ENCODE measurements around the gene PURB.
"Not testable (repeated sequence)": the region's sequence is repeated elsewhere in the genome, so short reads cannot be mapped to it uniquely, and the experiment has no call there.

PURB gene

GRCh38 chr7:44885394-44886317, at the start of gene PURB:
Gene PURB, minus strand, starts transcription at chr7:44885530. Its CDS starts 182 bp downstream, at chr7:44885348.
- peak; percentile 98 for DNase-seq

- no peak for DNase-seq
Observed at GRCh38 chr7:44935016-44935415, 49.7 kb upstream of the PURB start.

- not testable (repeated sequence) for DNase-seq
Observed at GRCh38 chr7:44934510-44934909, 49.2 kb upstream of the PURB start.

GRCh38 chr7:44930921-44931320, 45.6 kb upstream of the PURB start:
- DNase-seq: no peak

- DNase-seq: no peak
Observed at GRCh38 chr7:44922351-44922694, 37.0 kb upstream of the PURB start.

- DNase-seq: peak; percentile 100
Observed at GRCh38 chr7:44921607-44922350, 36.4 kb upstream of the PURB start.

DNA sequence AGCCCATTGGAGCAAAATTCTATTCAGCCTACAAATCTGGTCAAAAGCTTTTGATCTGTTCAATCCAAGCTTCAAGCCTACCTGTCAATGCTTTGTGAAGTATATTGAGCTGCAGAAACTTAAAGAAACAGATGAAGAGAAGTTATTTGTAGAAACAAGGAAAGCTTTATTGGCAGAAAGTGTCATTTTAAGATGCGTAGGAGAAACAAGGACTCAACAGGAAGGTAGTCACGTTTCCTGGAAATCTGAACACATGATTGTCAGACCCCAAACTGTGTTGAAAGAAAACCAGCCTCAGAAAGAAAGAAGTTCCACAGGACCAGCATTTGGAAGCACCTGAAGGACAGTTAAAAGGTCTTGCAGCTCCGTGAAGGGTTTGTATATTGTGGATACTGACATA, 34.8 kb upstream of the PURB start:
- no peak for DNase-seq

DNA sequence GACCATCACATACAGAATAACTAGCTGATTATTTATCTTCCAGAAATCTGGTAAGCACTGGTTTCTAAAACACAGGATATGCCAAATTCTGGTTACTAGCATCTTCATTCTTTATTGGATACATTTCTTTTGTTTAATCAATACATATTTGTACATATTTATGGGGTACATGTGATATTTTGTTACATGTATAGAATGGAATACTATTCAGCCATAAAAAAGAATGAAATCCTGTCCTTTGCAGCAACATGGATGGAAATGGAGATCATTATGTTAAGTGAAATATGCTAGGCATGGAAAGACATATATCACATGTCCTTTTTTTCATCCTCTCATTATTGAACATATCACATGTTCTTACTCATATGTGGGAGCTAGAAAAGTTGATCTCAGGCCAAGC, 32.7 kb upstream of the PURB start:
- no peak for DNase-seq

DNA sequence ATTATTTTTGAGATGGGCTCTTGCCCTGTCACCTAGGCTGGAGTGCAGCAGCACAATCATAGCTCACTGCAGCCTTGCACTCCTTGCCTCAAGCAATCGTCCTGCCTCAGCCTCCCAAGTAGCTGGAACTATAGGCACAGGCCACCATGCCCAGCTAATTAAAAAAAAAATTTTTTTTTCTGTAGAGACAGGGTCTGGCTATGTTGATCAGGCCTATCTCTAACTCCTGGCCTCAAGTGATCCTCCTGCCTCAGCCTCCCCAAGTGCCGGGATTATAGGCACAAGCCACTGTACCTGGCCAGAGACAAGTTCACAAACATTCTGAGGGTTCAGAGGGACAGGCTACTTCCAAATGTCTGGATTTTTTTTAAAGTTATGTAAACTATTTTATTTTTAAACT, 32.1 kb upstream of the PURB start:
- no peak for DNase-seq

GRCh38 chr7:44914992-44915607, 29.8 kb upstream of the PURB start:
- peak; percentile 71 for DNase-seq

- no peak for DNase-seq
Observed at GRCh38 chr7:44912775-44913347, 27.5 kb upstream of the PURB start.

GRCh38 chr7:44911911-44912310, 26.6 kb upstream of the PURB start:
- DNase-seq: no peak

GRCh38 chr7:44909596-44910389, 24.5 kb upstream of the PURB start:
- no peak for DNase-seq

GRCh38 chr7:44906965-44907364, 21.6 kb upstream of the PURB start:
- no peak for DNase-seq

DNA sequence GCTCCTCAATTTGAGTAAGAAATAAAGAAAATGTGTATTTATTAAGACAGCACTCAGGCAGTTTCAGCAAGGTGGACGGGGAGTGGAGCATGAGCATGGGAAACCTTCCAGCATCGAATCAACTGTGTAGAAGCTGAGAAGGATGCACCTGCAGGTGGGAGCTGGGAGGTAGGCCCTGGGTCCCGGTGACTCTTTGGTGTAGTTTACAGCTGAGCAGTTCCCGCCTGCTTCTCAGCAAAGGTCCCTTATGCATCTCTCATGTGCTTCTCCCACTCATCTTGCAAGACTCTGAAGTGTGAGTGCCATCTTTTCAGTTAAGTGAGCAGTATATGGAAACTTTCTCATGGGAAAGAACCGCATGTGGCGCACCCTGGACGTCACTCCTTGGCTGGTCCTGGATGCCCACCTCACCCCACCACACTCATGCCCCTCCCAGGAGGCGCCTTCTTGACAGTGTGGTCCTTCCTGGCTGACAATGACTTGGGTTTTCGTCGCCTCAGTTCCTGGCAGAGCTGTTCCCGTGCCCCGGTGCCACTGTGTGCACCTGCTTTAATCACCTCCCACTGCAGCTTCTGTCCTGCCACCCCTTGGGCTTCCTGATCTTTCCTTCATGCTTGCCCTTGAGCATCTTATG, 19.8 kb upstream of the PURB start:
- no peak for DNase-seq

- no peak for DNase-seq
Observed at GRCh38 chr7:44899443-44899842, 14.1 kb upstream of the PURB start.

DNA sequence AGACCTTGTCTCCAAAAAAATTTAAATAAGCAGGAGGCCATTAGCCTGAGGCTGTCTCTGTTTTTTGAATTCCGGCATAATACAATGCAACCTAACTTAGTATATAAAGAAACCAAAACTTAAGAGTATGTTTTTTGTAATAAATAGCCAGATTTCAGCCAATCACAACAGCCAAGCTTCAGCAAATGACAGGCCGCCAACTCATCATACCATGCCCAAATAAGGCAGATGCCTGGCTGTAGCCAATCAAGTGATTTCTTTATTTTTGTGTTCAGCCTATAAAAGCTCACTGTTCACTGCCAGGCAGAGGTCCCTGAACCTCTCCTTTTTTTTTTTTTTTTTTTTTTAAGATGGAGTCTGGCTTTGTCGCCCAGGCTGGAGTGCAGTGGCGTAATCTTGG, 12.7 kb upstream of the PURB start:
- DNase-seq: no peak

- no peak for DNase-seq
Observed at GRCh38 chr7:44897309-44897708, 12.0 kb upstream of the PURB start.

- no peak for DNase-seq
Observed at GRCh38 chr7:44894888-44895580, 9.7 kb upstream of the PURB start.

DNA sequence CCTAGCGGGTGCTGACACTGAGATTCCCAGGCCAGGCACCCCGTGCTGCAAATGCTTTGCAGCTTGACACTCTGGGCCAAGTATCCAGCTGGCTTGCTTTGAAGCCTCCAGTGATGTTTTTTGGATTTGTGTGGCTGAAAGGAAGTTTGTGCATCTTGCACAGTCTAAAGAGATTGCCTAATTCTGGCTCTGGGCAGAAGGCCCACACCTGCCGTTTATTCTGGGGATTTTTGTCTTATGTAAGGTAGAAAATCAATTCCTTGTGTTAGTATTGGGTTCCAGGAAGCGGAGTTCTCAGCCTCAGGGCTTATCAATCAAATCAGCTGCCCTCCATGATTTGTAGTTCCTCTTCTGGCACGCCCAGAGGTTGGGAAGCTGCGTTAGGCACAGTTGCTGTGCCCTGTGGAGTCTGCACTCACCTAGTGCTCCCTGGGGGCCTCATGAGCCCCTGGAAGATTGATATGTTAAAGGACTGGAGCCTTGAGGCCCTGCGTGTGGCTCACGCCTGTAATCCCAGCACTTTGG, 8.4 kb upstream of the PURB start:
- no peak for DNase-seq

GRCh38 chr7:44891791-44892190, 6.5 kb upstream of the PURB start:
- DNase-seq: no peak

Measured in stimulated activated CD8-positive, alpha-beta memory T cell treated with anti-CD3 and anti-CD28 coated beads, Interleukin-4, amount 100 ng/mL, for 48 hours (primary cell).